ENCODE data around the gene UPB1.
"Not testable (repeated sequence)": the region's sequence is repeated elsewhere in the genome, so short reads cannot be mapped to it uniquely, and the experiment has no call there.

Gene UPB1

DNA sequence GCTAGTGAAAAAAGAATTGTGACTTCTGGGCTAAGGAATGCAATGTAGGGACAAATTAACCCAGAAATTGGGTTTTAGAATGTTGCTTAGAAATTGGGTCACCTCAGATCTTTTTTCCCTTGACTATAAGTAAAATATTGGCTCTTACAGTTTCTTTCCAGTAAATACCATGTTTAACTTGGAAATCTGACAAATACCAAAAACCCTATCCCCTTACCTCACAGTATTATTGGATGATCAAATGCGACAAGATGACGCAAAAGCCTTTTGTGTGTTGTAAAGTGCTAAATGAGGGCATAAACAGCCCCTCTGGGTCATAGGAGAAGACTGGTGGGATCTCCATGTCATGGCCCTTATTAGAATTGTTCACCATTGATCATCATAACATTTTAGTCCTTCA lies 6.1 kb upstream of the UPB1 start:
- TF ChIP-seq, protein P1, sequence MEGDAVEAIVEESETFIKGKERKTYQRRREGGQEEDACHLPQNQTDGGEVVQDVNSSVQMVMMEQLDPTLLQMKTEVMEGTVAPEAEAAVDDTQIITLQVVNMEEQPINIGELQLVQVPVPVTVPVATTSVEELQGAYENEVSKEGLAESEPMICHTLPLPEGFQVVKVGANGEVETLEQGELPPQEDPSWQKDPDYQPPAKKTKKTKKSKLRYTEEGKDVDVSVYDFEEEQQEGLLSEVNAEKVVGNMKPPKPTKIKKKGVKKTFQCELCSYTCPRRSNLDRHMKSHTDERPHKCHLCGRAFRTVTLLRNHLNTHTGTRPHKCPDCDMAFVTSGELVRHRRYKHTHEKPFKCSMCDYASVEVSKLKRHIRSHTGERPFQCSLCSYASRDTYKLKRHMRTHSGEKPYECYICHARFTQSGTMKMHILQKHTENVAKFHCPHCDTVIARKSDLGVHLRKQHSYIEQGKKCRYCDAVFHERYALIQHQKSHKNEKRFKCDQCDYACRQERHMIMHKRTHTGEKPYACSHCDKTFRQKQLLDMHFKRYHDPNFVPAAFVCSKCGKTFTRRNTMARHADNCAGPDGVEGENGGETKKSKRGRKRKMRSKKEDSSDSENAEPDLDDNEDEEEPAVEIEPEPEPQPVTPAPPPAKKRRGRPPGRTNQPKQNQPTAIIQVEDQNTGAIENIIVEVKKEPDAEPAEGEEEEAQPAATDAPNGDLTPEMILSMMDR (IDR thresholded peaks at IDR 0.05) = no peak
- Mint-ChIP-seq H3K27ac (no peak overlapping the region), H3K4me1 (peaks cover 4% of the 10 kb centered on the region), H3K27me3 (ENCODE audit: low read depth, poor library complexity) (peaks cover 62% of the 10 kb centered on the region), H3K4me3 (no peak overlapping the region), H3K36me3 (ENCODE audit: low read depth) (peaks cover 4% of the 10 kb centered on the region), H3K9me3 (peaks cover 10% of the 10 kb centered on the region)
- no peak for DNase-seq

DNA sequence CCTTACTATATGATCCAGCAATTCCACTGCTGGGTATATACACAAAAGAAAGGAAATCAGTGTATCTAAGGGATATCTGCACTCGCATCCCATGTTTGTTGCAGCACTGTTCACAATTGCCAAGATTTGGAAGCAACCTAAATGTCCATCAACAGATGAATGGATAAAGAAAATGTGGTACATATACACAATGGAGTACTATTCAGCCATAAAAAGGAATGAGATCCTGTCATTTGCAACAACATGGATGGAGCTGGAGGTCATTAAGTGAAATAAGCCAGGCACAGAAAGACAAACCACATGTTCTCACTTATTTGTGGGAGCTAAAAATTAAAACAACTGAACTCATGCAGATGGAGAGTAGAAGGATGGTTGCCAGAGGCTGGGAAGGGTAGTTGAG lies 5.7 kb upstream of the UPB1 start:
- not testable (repeated sequence) for H3K4me1 Mint-ChIP-seq; H3K36me3 Mint-ChIP-seq (ENCODE audit: low read depth)
- peaks cover 10% of the 10 kb centered on the region for H3K9me3 Mint-ChIP-seq

DNA sequence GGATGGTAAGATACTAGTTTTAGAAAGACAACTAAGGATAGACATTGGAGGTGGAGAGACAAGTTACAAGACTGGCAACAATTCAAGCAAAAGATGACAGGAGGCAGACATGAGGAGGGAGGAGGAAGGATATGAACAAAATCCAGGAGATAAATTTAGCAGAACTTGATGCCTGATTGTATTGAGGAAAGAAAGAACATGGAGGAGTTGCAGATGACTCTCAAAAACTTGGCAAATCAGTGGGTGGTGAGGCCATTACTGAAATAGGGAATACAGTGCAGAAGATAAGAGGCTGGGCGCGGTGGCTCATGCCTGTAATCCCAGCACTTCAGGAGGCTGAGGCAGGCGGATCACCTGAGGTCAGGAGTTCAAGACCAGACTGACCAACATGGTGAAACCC lies 2.7 kb upstream of the UPB1 start:
- no peak for DNase-seq
- no peak overlapping the region for H3K4me3 Mint-ChIP-seq
- H3K4me1 Mint-ChIP-seq = peaks cover 12% of the 10 kb centered on the region
- peaks cover 79% of the 10 kb centered on the region for H3K27me3 Mint-ChIP-seq (ENCODE audit: low read depth, poor library complexity)
- peaks cover 17% of the 10 kb centered on the region for H3K9me3 Mint-ChIP-seq
- no peak overlapping the region for H3K27ac Mint-ChIP-seq
- TF ChIP-seq, protein P1 (IDR thresholded peaks at IDR 0.05) = no peak
- H3K36me3 Mint-ChIP-seq (ENCODE audit: low read depth) = peaks cover 4% of the 10 kb centered on the region

More for the DNA sequence above, 5.7 kb upstream of the UPB1 start:
- DNase-seq, H3K4me3 Mint-ChIP-seq: not testable (repeated sequence)
- H3K27me3 Mint-ChIP-seq (ENCODE audit: low read depth, poor library complexity) = peaks cover 66% of the 10 kb centered on the region
- peak overlapping the region; percentile 18 for H3K27ac Mint-ChIP-seq

DNA sequence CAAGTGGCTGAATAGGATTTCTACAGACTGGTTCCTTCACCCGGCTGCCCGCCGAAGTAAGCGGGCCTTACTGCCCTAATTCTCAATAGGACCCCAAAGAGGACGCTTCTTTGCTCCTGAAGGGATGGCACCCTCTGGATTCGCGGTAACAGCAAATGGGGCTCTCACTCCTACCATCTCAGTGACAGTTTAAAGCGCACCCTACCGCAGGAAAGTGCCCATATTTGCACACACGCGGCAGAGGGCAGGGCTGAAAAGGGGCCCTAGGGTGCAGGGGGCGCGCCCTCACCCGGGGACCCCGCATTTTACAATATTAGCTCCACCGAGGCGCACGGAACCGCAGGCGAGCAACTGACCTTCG lies 985 bp upstream of the UPB1 start:
- Mint-ChIP-seq H3K27ac (no peak overlapping the region), H3K4me3 (peak overlapping the region; percentile 43), H3K36me3 (ENCODE audit: low read depth) (peaks cover 4% of the 10 kb centered on the region), H3K27me3 (ENCODE audit: low read depth, poor library complexity) (peaks cover 88% of the 10 kb centered on the region), H3K4me1 (peaks cover 29% of the 10 kb centered on the region), H3K9me3 (peaks cover 17% of the 10 kb centered on the region)
- TF ChIP-seq, protein P1 (IDR thresholded peaks at IDR 0.05) = no peak
- DNase-seq = no peak

DNA sequence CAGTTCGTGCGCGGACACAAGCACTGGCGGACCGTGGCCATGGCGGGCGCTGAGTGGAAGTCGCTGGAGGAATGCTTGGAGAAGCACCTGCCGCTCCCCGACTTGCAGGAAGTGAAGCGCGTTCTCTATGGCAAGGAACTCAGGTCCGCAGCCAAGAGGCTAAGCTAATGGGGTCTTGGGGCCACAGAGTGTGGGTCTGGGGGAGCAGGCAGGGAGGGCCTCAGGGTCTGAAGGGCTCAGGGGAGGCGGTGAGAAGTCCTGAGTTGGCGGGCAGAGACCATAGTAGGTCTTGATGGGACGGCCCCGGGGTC lies 188 bp downstream of the UPB1 start:
- Mint-ChIP-seq H3K27me3 (ENCODE audit: low read depth, poor library complexity) (peaks cover 93% of the 10 kb centered on the region), H3K4me3 (no peak overlapping the region)
- DNase-seq = no peak

DNA sequence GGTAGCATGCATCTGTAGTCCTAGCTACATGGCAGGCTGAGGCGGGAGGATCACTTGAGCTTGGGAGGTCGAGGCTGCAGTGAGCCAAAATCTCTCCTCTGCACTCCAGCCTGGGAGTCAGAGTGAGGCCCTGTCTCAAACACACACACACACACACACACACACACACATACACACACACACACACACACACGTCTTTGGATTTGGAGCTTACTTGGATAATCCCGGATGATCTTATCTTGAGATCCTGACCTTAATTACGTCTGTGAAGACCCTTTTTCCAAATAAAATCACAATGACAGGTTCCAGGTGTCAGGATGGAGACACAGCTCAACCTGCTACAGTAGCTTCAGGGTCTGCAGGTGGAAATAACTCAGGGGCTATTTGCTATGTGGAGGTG lies 1.1 kb downstream of the UPB1 start:
- DNase-seq = no peak
- no peak overlapping the region for H3K4me3 Mint-ChIP-seq
- TF ChIP-seq, protein P1 (IDR thresholded peaks at IDR 0.05) = no peak
- H3K9me3 Mint-ChIP-seq = peaks cover 12% of the 10 kb centered on the region
- H3K4me1 Mint-ChIP-seq = peaks cover 50% of the 10 kb centered on the region
- H3K36me3 Mint-ChIP-seq (ENCODE audit: low read depth) = peaks cover 4% of the 10 kb centered on the region
- peaks cover 95% of the 10 kb centered on the region for H3K27me3 Mint-ChIP-seq (ENCODE audit: low read depth, poor library complexity)
- no peak overlapping the region for H3K27ac Mint-ChIP-seq

More for the DNA sequence above, 188 bp downstream of the UPB1 start:
- Mint-ChIP-seq H3K9me3 (peaks cover 12% of the 10 kb centered on the region), H3K36me3 (ENCODE audit: low read depth) (peaks cover 4% of the 10 kb centered on the region), H3K4me1 (peaks cover 41% of the 10 kb centered on the region), H3K27ac (no peak overlapping the region)
- TF ChIP-seq, protein P1 (IDR thresholded peaks at IDR 0.05) = no peak
